ENCODE data around the gene ADCYAP1R1.

ADCYAP1R1 gene

GRCh38 chr7:31104361-31105255, 52.5 kb downstream of the ADCYAP1R1 start:
- CTCF ChIA-PET = interaction anchor here (1.2 to 9.1 kb wide), 4 partner anchors 14 to 121 kb away, joined by 3 to 51 read pairs (median 4); no protein-coding TSS in a partner anchor
- POLR2A ChIA-PET = interaction anchor here (0.6 kb wide), 1 partner anchor 1103 kb away, joined by 3 read pairs; no protein-coding TSS in a partner anchor
- TF ChIP-seq, protein P1, sequence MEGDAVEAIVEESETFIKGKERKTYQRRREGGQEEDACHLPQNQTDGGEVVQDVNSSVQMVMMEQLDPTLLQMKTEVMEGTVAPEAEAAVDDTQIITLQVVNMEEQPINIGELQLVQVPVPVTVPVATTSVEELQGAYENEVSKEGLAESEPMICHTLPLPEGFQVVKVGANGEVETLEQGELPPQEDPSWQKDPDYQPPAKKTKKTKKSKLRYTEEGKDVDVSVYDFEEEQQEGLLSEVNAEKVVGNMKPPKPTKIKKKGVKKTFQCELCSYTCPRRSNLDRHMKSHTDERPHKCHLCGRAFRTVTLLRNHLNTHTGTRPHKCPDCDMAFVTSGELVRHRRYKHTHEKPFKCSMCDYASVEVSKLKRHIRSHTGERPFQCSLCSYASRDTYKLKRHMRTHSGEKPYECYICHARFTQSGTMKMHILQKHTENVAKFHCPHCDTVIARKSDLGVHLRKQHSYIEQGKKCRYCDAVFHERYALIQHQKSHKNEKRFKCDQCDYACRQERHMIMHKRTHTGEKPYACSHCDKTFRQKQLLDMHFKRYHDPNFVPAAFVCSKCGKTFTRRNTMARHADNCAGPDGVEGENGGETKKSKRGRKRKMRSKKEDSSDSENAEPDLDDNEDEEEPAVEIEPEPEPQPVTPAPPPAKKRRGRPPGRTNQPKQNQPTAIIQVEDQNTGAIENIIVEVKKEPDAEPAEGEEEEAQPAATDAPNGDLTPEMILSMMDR (IDR thresholded peaks at IDR 0.05; ENCODE audit: insufficient read depth, low read length, missing control alignments) = no peak
- no peak for DNase-seq (ENCODE audit: low read depth, low spot score)
- no peak overlapping the region for H3K4me3 ChIP-seq (ENCODE audit: low read depth, low read length)

GRCh38 chr7:31105256-31105950, 53.3 kb downstream of the ADCYAP1R1 start:
- DNase-seq (ENCODE audit: low read depth, low spot score) = no peak
- ChIA-PET CTCF (interaction anchor here (1.2 to 9.1 kb wide), 3 partner anchors 16 to 122 kb away, joined by 3 to 51 read pairs (median 5); no protein-coding TSS in a partner anchor), POLR2A (no interaction called here)
- TF ChIP-seq, protein P1 (IDR thresholded peaks at IDR 0.05; ENCODE audit: insufficient read depth, low read length, missing control alignments) = no peak
- H3K4me3 ChIP-seq (ENCODE audit: low read depth, low read length) = no peak overlapping the region

DNA sequence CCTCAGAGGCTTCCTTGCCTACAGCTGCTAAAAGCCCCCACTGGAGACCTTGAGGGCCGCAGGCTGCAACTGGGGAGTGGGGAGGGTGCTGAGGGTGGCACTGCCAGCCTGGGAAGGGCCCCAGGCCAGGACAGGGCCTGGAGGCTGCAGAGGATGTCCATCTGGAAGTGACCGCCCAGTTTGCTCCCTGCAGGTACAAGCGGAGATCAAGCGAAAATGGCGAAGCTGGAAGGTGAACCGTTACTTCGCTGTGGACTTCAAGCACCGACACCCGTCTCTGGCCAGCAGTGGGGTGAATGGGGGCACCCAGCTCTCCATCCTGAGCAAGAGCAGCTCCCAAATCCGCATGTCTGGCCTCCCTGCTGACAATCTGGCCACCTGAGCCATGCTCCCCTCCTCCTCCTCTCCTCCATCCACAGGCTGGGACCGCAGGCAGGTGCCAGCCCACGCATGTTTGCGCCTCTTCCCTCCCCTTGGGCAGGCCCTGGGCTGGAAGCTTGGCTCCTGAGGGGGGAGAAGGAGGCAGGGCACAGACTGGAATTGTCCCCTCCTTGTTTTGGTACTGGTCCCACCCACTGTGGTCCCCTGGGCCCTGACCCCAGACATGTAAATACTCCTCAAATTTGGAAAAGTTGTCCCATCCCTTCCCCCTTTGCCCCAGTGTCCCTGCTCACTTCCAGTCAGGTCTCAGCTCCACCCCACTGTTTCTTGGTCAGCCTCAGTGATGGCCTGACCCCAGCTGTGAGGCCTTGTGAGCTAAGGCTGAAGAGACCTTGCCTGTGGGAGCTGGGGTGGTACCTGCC, 54.4 kb downstream of the ADCYAP1R1 start:
- no peak overlapping the region for H3K4me3 ChIP-seq (ENCODE audit: low read depth, low read length)
- POLR2A ChIA-PET = no interaction called here
- CTCF ChIA-PET = interaction anchor here (1.6 to 9.1 kb wide), 3 partner anchors 12 to 123 kb away, joined by 4 to 51 read pairs (median 5); no protein-coding TSS in a partner anchor
- no peak for DNase-seq (ENCODE audit: low read depth, low spot score)
- TF ChIP-seq, protein P1 (IDR thresholded peaks at IDR 0.05; ENCODE audit: insufficient read depth, low read length, missing control alignments) = no peak

GRCh38 chr7:31107106-31108090, 55.3 kb downstream of the ADCYAP1R1 start:
- TF ChIP-seq, protein P1 (IDR thresholded peaks at IDR 0.05; ENCODE audit: insufficient read depth, low read length, missing control alignments) = no peak
- ChIA-PET CTCF (interaction anchor here (1.2 to 9.1 kb wide), 3 partner anchors 11 to 27 kb away, joined by 3 to 51 read pairs (median 4); no protein-coding TSS in a partner anchor), POLR2A (no interaction called here)
- DNase-seq (ENCODE audit: low read depth, low spot score) = no peak
- no peak overlapping the region for H3K4me3 ChIP-seq (ENCODE audit: low read depth, low read length)

GRCh38 chr7:31108097-31108657, 56.1 kb downstream of the ADCYAP1R1 start:
- ChIA-PET CTCF (interaction anchor here (1.2 to 9.1 kb wide), 2 partner anchors 13 to 26 kb away, joined by 3 to 51 read pairs; no protein-coding TSS in a partner anchor), POLR2A (no interaction called here)
- DNase-seq (ENCODE audit: low read depth, low spot score) = no peak
- no peak overlapping the region for H3K4me3 ChIP-seq (ENCODE audit: low read depth, low read length)
- TF ChIP-seq, protein P1 (IDR thresholded peaks at IDR 0.05; ENCODE audit: insufficient read depth, low read length, missing control alignments) = no peak
